Body of pancreas (tissue), 4 donors: ENCODE measurements around the gene SLC10A3. TPM values are rescaled to one million over a fixed set of nuclear protein-coding genes. Genes with fewer than 3 reads are reported as not detected.

Experiments used
- ATAC-seq: fragments of 150-250 bp; one replicate; pipeline ENCODE4 v1.9.1; 2016
- DNase-seq, 4 donors: peaks; one replicate each; pipeline ENCODE4 v3.0.0-alpha.2; 2019
- H3K27ac ChIP-seq, 4 donors: fragments of 200-600 bp; sonication (generic); 1 replicate in 3 of 4; 2 replicates in 1 of 4; pipeline versions ENCODE4 v1.5.1 to v1.6.1; 2016 to 2019; ENCODE audit warnings: mild to moderate bottlenecking in 1 of 4, mixed read lengths in 1 of 4, moderate library complexity in 1 of 4
- H3K27me3 ChIP-seq, 2 donors: fragments of 200-600 bp; sonication (generic); one replicate each; pipeline ENCODE4 v1.6.0; 2016; ENCODE audit warnings: mild to moderate bottlenecking in 1 of 2
- H3K36me3 ChIP-seq, 2 donors: fragments of 200-600 bp; sonication (generic); replicated peaks in 1 of 2; 2 replicates each; pipeline ENCODE4 v1.5.1; 2016; ENCODE audit warnings: low read depth in 2 of 2; ENCODE audit not compliant: insufficient read depth in 1 of 2
- H3K4me1 ChIP-seq: fragments of 200-600 bp; sonication (generic); one replicate; pipeline ENCODE4 v1.6.0; 2016
- H3K4me3 ChIP-seq, 2 donors: fragments of 200-600 bp; sonication (generic); 1 replicate in 1 of 2; 2 replicates in 1 of 2; pipeline ENCODE4 v1.5.1; 2016 to 2019
- H3K9me3 ChIP-seq, 3 donors: fragments of 200-600 bp; sonication (generic); 1 replicate in 2 of 3; 2 replicates in 1 of 3; pipeline ENCODE4 v1.5.1; 2016
- POLR2A ChIP-seq, 3 donors: fragments of 450-650 bp; IDR thresholded peaks; one replicate each; pipeline ENCODE4 v1.6.1; 2016; ENCODE audit warnings: antibody characterized with exemption in 3 of 3, mild to moderate bottlenecking in 2 of 3
- WGBS, 2 donors: methylation state at CpG; one replicate each; pipeline ENCODE4 v1.1.5; 2017; 5-methylcytosine and 5-hydroxymethylcytosine counted together
- intact Hi-C: fragments of 100-400 bp; cut with DNase I; formaldehyde crosslinking; loops from one replicate; pipeline ENCODE4 v1.15.1; 2023
- total RNA-seq, 2 donors: library from RNA; depleted of rRNA; stranded (reverse); fragments of >200 nt; gene quantifications; one replicate each; pipeline ENCODE4 v1.1.0, GENCODE V29; 2016
- TF ChIP-seq, protein P1 (sequence below), 7 experiments: fragments of 450-650 bp in 4 of 7; fragments of 200-600 bp in 3 of 7; sonication (generic) in 3 of 7; IDR thresholded peaks; one replicate each; pipeline ENCODE4 v1.5.1; 2016 to 2019; ENCODE audit warnings: antibody characterized with exemption in 7 of 7

Gene SLC10A3
- total RNA-seq, 2 donors from 2014 or later: 18.9 to 24.7 TPM

DNA sequence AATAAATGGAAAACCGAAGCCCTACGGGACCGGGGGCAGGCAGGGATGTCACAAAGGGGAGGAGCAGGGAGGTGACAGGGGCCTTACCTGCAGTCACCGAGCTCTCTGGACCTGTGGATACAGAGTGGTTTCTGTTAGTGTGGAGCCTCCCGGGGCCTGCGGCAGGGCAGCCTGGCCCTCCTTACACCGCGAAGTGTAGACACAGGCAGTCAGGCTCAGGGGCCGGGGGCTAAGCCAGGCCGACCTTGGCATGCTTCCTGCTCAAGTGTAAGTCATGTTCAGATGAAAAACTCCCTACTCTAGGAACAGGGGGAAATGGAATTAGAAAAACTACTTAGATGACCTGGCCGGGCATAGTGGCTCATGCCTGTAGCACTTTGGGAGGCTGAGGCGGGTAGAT is 21.3 kb upstream of the SLC10A3 start:
- ATAC-seq: no peak
- TF ChIP-seq POLR2A (IDR thresholded peaks at IDR 0.05): no peak
- TF ChIP-seq, protein P1, sequence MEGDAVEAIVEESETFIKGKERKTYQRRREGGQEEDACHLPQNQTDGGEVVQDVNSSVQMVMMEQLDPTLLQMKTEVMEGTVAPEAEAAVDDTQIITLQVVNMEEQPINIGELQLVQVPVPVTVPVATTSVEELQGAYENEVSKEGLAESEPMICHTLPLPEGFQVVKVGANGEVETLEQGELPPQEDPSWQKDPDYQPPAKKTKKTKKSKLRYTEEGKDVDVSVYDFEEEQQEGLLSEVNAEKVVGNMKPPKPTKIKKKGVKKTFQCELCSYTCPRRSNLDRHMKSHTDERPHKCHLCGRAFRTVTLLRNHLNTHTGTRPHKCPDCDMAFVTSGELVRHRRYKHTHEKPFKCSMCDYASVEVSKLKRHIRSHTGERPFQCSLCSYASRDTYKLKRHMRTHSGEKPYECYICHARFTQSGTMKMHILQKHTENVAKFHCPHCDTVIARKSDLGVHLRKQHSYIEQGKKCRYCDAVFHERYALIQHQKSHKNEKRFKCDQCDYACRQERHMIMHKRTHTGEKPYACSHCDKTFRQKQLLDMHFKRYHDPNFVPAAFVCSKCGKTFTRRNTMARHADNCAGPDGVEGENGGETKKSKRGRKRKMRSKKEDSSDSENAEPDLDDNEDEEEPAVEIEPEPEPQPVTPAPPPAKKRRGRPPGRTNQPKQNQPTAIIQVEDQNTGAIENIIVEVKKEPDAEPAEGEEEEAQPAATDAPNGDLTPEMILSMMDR (IDR thresholded peaks at IDR 0.05): no peak
- no peak for DNase-seq
- H3K4me1 ChIP-seq: peaks cover 18% of the 10 kb centered on the region
- no peaks in the 10 kb centered on the region for H3K9me3 ChIP-seq
- H3K27ac ChIP-seq: no peak overlapping the region
- H3K27me3 ChIP-seq: no peaks in the 10 kb centered on the region
- no peak overlapping the region for H3K4me3 ChIP-seq
- H3K36me3 ChIP-seq: no peaks in the 10 kb centered on the region
- 64 to 74% methylated on average over 2 to 9 of the region's 12 CpGs for WGBS, 2 donors
- intact Hi-C loops: no loop called here

DNA sequence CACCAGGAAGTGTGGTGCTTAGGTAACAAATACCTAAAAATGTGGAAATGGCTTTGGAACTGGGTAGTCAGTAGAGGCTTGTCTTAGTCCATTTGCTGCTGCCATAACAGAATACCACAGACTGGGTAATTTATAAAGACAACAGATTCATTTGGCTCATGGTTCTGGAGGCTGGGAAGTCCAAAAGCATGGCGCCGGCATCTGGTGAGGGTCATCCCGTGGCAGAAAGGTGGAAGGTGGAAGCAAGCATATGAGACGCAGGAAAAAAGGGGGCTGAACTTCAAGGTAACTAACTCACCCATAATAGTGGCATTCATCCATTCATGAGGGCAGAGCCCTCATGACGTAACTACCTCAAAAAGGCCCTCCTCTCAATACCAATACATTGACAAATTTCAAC is 19.0 kb upstream of the SLC10A3 start:
- DNase-seq (no peak), ATAC-seq (no peak)
- Histone ChIP-seq H3K4me3 (no peak overlapping the region), H3K27me3 (no peaks in the 10 kb centered on the region), H3K36me3 (no peaks in the 10 kb centered on the region), H3K9me3 (no peaks in the 10 kb centered on the region), H3K27ac (no peak overlapping the region), H3K4me1 (peaks cover 7% of the 10 kb centered on the region)
- intact Hi-C loops: no loop called here
- 95 to 100% methylated on average over 3 to 5 of the region's 5 CpGs for WGBS, 2 donors
- TF ChIP-seq POLR2A (IDR thresholded peaks at IDR 0.05): no peak
- TF ChIP-seq, protein P1 (IDR thresholded peaks at IDR 0.05): no peak

DNA sequence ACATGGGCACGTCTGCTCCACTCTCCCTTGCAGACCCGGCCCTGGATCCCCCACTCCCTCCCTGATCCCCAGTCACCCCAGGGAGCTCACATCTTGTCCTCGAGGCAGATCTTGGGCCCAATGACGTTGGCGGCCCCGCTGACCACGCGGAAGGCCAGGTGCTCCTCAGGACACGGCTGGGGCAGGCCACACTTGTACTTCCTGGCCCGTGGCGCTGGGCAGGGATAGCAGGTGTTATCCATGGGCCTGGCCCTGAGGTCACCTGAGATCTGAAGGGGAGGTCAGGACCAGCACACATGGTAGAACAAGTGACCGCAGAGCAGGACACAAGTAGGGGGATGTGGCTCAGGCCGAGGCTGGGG is 17.9 kb upstream of the SLC10A3 start:
- Histone ChIP-seq H3K27me3 (no peaks in the 10 kb centered on the region), H3K4me1 (no peaks in the 10 kb centered on the region), H3K9me3 (no peaks in the 10 kb centered on the region), H3K4me3 (no peak overlapping the region), H3K27ac (no peak overlapping the region), H3K36me3 (no peaks in the 10 kb centered on the region)
- WGBS, 2 donors: 80% methylated on average over 1 of the region's 13 CpGs; no CpG with 5 or more reads in 1 of the 2 donors
- intact Hi-C loops: no loop called here
- no peak for DNase-seq
- ATAC-seq: no peak
- TF ChIP-seq, protein P1 (IDR thresholded peaks at IDR 0.05): no peak
- no peak for TF ChIP-seq POLR2A (IDR thresholded peaks at IDR 0.05)

DNA sequence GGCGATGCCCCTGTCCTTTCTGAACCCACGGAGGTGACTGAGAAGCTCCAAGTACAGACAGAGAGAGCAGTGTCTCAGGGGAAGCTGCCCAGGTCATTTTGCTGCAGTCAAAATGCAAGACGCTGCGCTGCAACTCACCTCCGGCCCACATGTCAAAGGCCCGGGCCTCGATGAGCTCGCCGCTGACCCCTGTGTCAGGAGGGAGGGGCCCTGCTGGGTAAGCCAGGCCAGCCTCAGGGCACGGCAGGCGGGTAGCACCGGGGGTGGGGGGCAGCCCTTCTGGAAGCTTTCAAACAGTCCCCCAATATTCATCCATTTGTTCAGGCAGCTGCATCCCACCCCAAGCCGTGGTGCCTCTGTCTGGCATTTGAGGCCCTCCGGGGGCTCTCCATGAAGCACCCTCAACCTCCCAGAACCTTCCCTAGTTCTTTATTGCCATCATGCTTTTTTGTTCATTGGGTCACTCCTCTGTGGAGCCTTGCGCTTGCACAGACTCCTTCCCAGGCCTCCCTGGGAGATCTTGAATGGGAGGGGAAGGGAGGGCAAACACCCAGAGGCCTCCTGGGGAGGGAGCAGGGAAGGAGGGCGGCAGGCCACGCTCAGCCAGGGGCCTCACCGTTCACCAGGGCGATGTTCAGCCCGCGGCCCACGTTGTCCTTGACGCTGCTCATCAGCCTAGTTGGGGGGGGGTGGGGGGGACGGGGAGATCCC is 17.4 kb upstream of the SLC10A3 start:
- 71 to 95% methylated on average over 3 to 4 of the region's 24 CpGs for WGBS, 2 donors
- intact Hi-C loops: no loop called here
- Histone ChIP-seq H3K36me3 (no peaks in the 10 kb centered on the region), H3K4me3 (no peak overlapping the region), H3K27ac (no peak overlapping the region), H3K27me3 (no peaks in the 10 kb centered on the region), H3K9me3 (no peaks in the 10 kb centered on the region), H3K4me1 (no peaks in the 10 kb centered on the region)
- TF ChIP-seq, protein P1 (IDR thresholded peaks at IDR 0.05): no peak
- TF ChIP-seq POLR2A (IDR thresholded peaks at IDR 0.05): no peak
- DNase-seq: no peak
- no peak for ATAC-seq
